HepG2 (cell line): ENCODE results near the gene TUT1. TPM values are rescaled to one million over a fixed set of nuclear protein-coding genes. Genes with fewer than 3 reads are reported as not detected.

Source experiments
- ATF7 ChIP-seq, 2 experiments: fragments of 450-650 bp in 1 of 2; sonication (generic) in 1 of 2; formaldehyde crosslinking in 1 of 2; IDR thresholded peaks; 2 replicates each; pipeline versions ENCODE4 v1.4.0 to v1.6.1; 2016 to 2020; ENCODE audit warnings: antibody characterized with exemption in 1 of 2, mild to moderate bottlenecking in 1 of 2, missing genetic modification reagents in 1 of 2
- BRCA1 ChIP-seq: sonication (generic); formaldehyde crosslinking; IDR thresholded peaks from 2 replicates; pipeline ENCODE4 v1.4.0; 2020; ENCODE audit warnings: missing genetic modification reagents
- DZIP1 ChIP-seq: sonication (generic); formaldehyde crosslinking; IDR thresholded peaks from 2 replicates; pipeline ENCODE4 v1.5.0; 2020; ENCODE audit warnings: mild to moderate bottlenecking, missing genetic modification reagents
- ERF ChIP-seq: IDR thresholded peaks from 2 replicates; pipeline ENCODE4 v1.6.1; 2018; ENCODE audit warnings: missing biosample characterization, missing genetic modification reagents
- ETV5 ChIP-seq: IDR thresholded peaks from 2 replicates; pipeline ENCODE4 v1.6.1; 2018; ENCODE audit warnings: missing biosample characterization, missing genetic modification reagents, inconsistent platforms, borderline replicate concordance
- GATAD2A ChIP-seq: IDR thresholded peaks from 2 replicates; pipeline ENCODE4 v1.6.1; 2016
- GZF1 ChIP-seq: sonication (generic); formaldehyde crosslinking; IDR thresholded peaks from 2 replicates; pipeline ENCODE4 v1.5.1; 2020; ENCODE audit warnings: mild to moderate bottlenecking, missing genetic modification reagents
- KDM5B ChIP-seq: sonication (generic); formaldehyde crosslinking; IDR thresholded peaks from 2 replicates; pipeline ENCODE4 v1.4.0; 2020; ENCODE audit warnings: missing genetic modification reagents, mild to moderate bottlenecking, borderline replicate concordance
- NR2C2 ChIP-seq: sonication (generic); formaldehyde crosslinking; IDR thresholded peaks from 2 replicates; pipeline ENCODE4 v1.4.0; 2020; ENCODE audit warnings: missing genetic modification reagents, mild to moderate bottlenecking, moderate library complexity, borderline replicate concordance
- REPIN1 ChIP-seq: sonication (generic); formaldehyde crosslinking; IDR thresholded peaks from 2 replicates; pipeline ENCODE4 v1.8.0; 2022; ENCODE audit warnings: missing genetic modification reagents, low read depth, mild to moderate bottlenecking, borderline replicate concordance
- SMC3 ChIP-seq: IDR thresholded peaks from 2 replicates; pipeline ENCODE4 v1.6.1; 2011; ENCODE audit warnings: low read length, improper control_type of control experiment
- SSRP1 ChIP-seq: IDR thresholded peaks from 2 replicates; pipeline ENCODE4 v1.6.1; 2016; ENCODE audit warnings: control low read depth
- TAF1 ChIP-seq: sonication (generic); formaldehyde crosslinking; IDR thresholded peaks from 2 replicates; pipeline ENCODE4 v1.4.0; 2020; ENCODE audit warnings: missing genetic modification reagents
- THAP11 ChIP-seq: IDR thresholded peaks from 2 replicates; pipeline ENCODE4 v1.6.1; 2016; ENCODE audit warnings: missing biosample characterization, missing genetic modification reagents
- YEATS2 ChIP-seq: sonication (generic); formaldehyde crosslinking; IDR thresholded peaks from 2 replicates; pipeline ENCODE4 v1.4.0; 2020; ENCODE audit warnings: missing genetic modification reagents, borderline replicate concordance
- ZBTB1 ChIP-seq: sonication (generic); formaldehyde crosslinking; IDR thresholded peaks from 2 replicates; pipeline ENCODE4 v1.4.0; 2020; ENCODE audit warnings: missing genetic modification reagents, borderline replicate concordance
- ZBTB20 ChIP-seq: sonication (generic); formaldehyde crosslinking; IDR thresholded peaks from 2 replicates; pipeline ENCODE4 v1.8.1; 2023; ENCODE audit warnings: missing genetic modification reagents, low read depth, mild to moderate bottlenecking, borderline replicate concordance
- ZNF3 ChIP-seq: IDR thresholded peaks from 2 replicates; pipeline ENCODE4 v1.7.0; 2017; ENCODE audit warnings: inconsistent platforms
- ZNF576 ChIP-seq: sonication (generic); formaldehyde crosslinking; IDR thresholded peaks from 2 replicates; pipeline ENCODE4 v1.4.0; 2020; ENCODE audit warnings: mild to moderate bottlenecking, missing genetic modification reagents
- ZNF605 ChIP-seq: sonication (generic); formaldehyde crosslinking; IDR thresholded peaks from 2 replicates; pipeline ENCODE4 v1.8.0; 2022; ENCODE audit warnings: mild to moderate bottlenecking, missing genetic modification reagents
- ZNF670 ChIP-seq: sonication (generic); formaldehyde crosslinking; IDR thresholded peaks from 2 replicates; pipeline ENCODE4 v1.8.0; 2022; ENCODE audit warnings: mild to moderate bottlenecking, missing genetic modification reagents, borderline replicate concordance
- ZNF709 ChIP-seq: sonication (generic); formaldehyde crosslinking; IDR thresholded peaks from 2 replicates; pipeline ENCODE4 v1.5.0; 2020; ENCODE audit warnings: mild to moderate bottlenecking, missing genetic modification reagents
- ZNF780A ChIP-seq: sonication (generic); formaldehyde crosslinking; IDR thresholded peaks from 2 replicates; pipeline ENCODE4 v1.8.0; 2022; ENCODE audit warnings: mild to moderate bottlenecking, missing genetic modification reagents, moderate library complexity
- ZNF83 ChIP-seq: sonication (generic); formaldehyde crosslinking; IDR thresholded peaks from 2 replicates; pipeline ENCODE4 v1.4.0; 2020; ENCODE audit warnings: missing genetic modification reagents, mild to moderate bottlenecking, borderline replicate concordance
- ZNF850 ChIP-seq: sonication (generic); formaldehyde crosslinking; conservative IDR thresholded peaks from 2 replicates; pipeline ENCODE4 v1.9.0; 2021; ENCODE audit warnings: mild to moderate bottlenecking, missing genetic modification reagents
- ZZZ3 ChIP-seq: sonication (generic); formaldehyde crosslinking; IDR thresholded peaks from 2 replicates; pipeline ENCODE4 v1.4.0; 2020; ENCODE audit warnings: missing genetic modification reagents, mild to moderate bottlenecking, borderline replicate concordance
- polyA plus RNA-seq, 8 experiments: library from polyadenylated mRNA; depleted of rRNA in 3 of 8; stranded (reverse) in 7 of 8; unstranded in 1 of 8; fragments of >200 nt; fragmentation: Illumina TruSeq in 4 of 8; extraction: Trizol in 4 of 8; gene quantifications; 2 replicates each; pipeline versions ENCODE4 v1.2.1 to v1.2.3, GENCODE V29; 2011 to 2016; ENCODE audit warnings: low read depth in 4 of 8, missing spikeins in 1 of 8, mixed read lengths in 1 of 8; ENCODE audit not compliant: insufficient read depth in 1 of 8
- total RNA-seq, 5 experiments: library from RNA; depleted of rRNA; stranded (reverse); fragments of >200 nt; fragmentation: Illumina TruSeq; extraction: Trizol; gene quantifications; 2 replicates each; pipeline ENCODE4 v1.2.3, GENCODE V29; 2016; ENCODE audit warnings: low read depth in 1 of 5
- TF ChIP-seq, protein P1 (sequence below): IDR thresholded peaks from 2 replicates; pipeline ENCODE4 v1.6.1; 2016; ENCODE audit warnings: missing biosample characterization, missing genetic modification reagents, low read depth

Gene TUT1
- total and polyA plus RNA-seq, 2 of the 13 experiments (the other 11 are each of a cell fraction or from before 2014, with no cell fraction given), result 9.7 to 14.3 TPM

- TF ChIP-seq ZNF780A (peak; percentile 69; the same call in 1 of the 2 replicates), ETV5 (CRISPR knock-in tag) (peak; percentile 99), ZNF83 (peak; percentile 12; the same call in 1 of the 2 replicates), TAF1 (peak; percentile 62), ZNF576 (CRISPR knock-in tag) (no peak), DZIP1 (no peak), ZNF605 (peak; percentile 95), YEATS2 (CRISPR knock-in tag) (peak; percentile 92), BRCA1 (no peak), ZBTB20 (peak; percentile 81; the same call in 1 of the 2 replicates), GATAD2A (CRISPR knock-in tag) (peak; percentile 73), REPIN1 (peak; percentile 98), GZF1 (CRISPR knock-in tag) (no peak), SSRP1 (CRISPR knock-in tag) (no peak), ZNF709 (CRISPR knock-in tag) (peak; percentile 63; the same call in 1 of the 2 replicates), ZNF850 (CRISPR knock-in tag) (0 out of 2 replicates have a peak, but pooled peaks have one; percentile 18), KDM5B (CRISPR knock-in tag) (peak; percentile 91; the same call in 1 of the 2 replicates), SMC3 (no peak), ZNF3 (CRISPR knock-in tag) (no peak), ZZZ3 (CRISPR knock-in tag) (no peak), NR2C2 (peak; percentile 56; the same call in 1 of the 2 replicates), ZBTB1 (CRISPR knock-in tag) (no peak), ATF7 (IDR thresholded peaks at IDR 0.05) (peak; percentile 98), ATF7 (CRISPR knock-in tag; IDR thresholded peaks at IDR 0.05) (peak; percentile 94), ERF (CRISPR knock-in tag) (peak; percentile 98), THAP11 (CRISPR knock-in tag) (peak; percentile 92), ZNF670 (CRISPR knock-in tag) (no peak; the same call in none of the 2 replicates)
- TF ChIP-seq, protein P1, sequence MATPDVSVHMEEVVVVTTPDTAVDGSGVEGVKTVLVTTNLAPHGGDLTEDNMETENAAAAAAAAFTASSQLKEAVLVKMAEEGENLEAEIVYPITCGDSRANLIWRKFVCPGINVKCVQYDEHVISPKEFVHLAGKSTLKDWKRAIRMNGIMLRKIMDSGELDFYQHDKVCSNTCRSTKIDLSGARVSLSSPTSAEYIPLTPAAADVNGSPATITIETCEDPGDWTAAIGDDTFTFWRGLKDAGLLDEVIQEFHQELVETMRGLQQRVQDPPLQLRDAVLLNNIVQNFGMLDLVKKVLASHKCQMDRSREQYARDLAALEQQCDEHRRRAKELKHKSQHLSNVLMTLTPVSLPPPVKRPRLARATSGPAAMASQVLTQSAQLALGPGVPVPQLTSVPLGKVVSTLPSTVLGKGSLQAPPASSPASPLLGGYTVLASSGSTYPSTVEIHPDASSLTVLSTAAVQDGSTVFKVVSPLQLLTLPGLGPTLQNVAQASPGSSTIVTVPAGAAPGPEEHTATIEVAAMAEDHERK (CRISPR knock-in tag), result no peak
Observed at GRCh38 chr11:62621567-62622470, 30.5 kb upstream of the TUT1 start, which contains the start of gene B3GAT3 (continued).
